Stomach (tissue), 9 donors: ENCODE data around the gene AQP12B. TPM values are rescaled to one million over a fixed set of nuclear protein-coding genes. Genes with fewer than 3 reads are reported as not detected.

Experiments
- DNase-seq, 2 donors: peaks; one replicate each; pipeline versions ENCODE4 v3.0.0 to v3.0.0-alpha.2; 2013 to 2019
- H3K27ac ChIP-seq, 5 donors: fragments of 200-600 bp in 4 of 5; sonication (generic) in 4 of 5; one replicate each; pipeline ENCODE4 v1.5.1; 2013 to 2019; ENCODE audit warnings: mild to moderate bottlenecking in 1 of 5, moderate library complexity in 1 of 5
- H3K27me3 ChIP-seq, 3 donors: fragments of 200-600 bp; sonication (generic); one replicate each; pipeline ENCODE4 v1.5.1; 2017 to 2019; ENCODE audit warnings: mixed run types in 1 of 3
- H3K36me3 ChIP-seq, 4 donors: fragments of 200-600 bp; sonication (generic); 1 replicate in 3 of 4; 2 replicates in 1 of 4; pipeline ENCODE4 v1.5.1; 2016 to 2019
- H3K4me1 ChIP-seq, 4 donors: fragments of 200-600 bp; sonication (generic); one replicate each; pipeline ENCODE4 v1.5.1; 2016 to 2019
- H3K4me3 ChIP-seq, 4 donors: fragments of 200-600 bp; sonication (generic) in 3 of 4; one replicate each; pipeline ENCODE4 v1.5.1; 2016 to 2019; ENCODE audit warnings: mild to moderate bottlenecking in 1 of 4
- H3K9me3 ChIP-seq, 4 donors: fragments of 200-600 bp; sonication (generic); one replicate each; pipeline ENCODE4 v1.5.1; 2016 to 2019
- EP300 ChIP-seq: sonication (generic); formaldehyde crosslinking; IDR thresholded peaks from one replicate; pipeline ENCODE4 v1.6.1; 2017; ENCODE audit warnings: antibody characterized with exemption
- POLR2A ChIP-seq, 4 donors: fragments of 450-650 bp; IDR thresholded peaks; one replicate each; pipeline ENCODE4 v1.6.1; 2016; ENCODE audit warnings: antibody characterized with exemption in 4 of 4, control low read depth in 2 of 4, mild to moderate bottlenecking in 1 of 4, moderate library complexity in 1 of 4
- POLR2AphosphoS5 ChIP-seq, 3 donors: sonication (generic); formaldehyde crosslinking; IDR thresholded peaks; one replicate each; pipeline ENCODE4 v1.6.1; 2016; ENCODE audit warnings: antibody characterized with exemption in 3 of 3
- WGBS, 5 donors: extraction: QIAGEN DNeasy Blood & Tissue Kit in 3 of 5; methylation state at CpG; one replicate each; pipeline versions ENCODE4 v1.1.5 to v1.1.7; 2013 to 2018; 5-methylcytosine and 5-hydroxymethylcytosine counted together
- intact Hi-C: fragments of 100-400 bp; cut with DNase I; formaldehyde crosslinking; loops from one replicate; pipeline ENCODE4 v1.15.1; 2023; ENCODE audit warnings: low total_unique reads
- polyA plus RNA-seq, 3 donors: library from polyadenylated mRNA; stranded (reverse); fragments of 200-250 nt; gene quantifications; one replicate each; pipeline ENCODE4 v1.2.3, GENCODE V29; 2013
- total RNA-seq, 5 donors: library from RNA; depleted of rRNA; stranded (reverse); fragments of >200 nt; gene quantifications; one replicate each; pipeline versions ENCODE4 v1.1.0 to v1.2.3, GENCODE V29; 2014 to 2016
- TF ChIP-seq, protein P1 (sequence below), 7 experiments: fragments of 450-650 bp in 4 of 7; fragments of 200-600 bp in 3 of 7; sonication (generic) in 3 of 7; IDR thresholded peaks; one replicate each; pipeline ENCODE4 v1.5.1; 2016 to 2019; ENCODE audit warnings: antibody characterized with exemption in 7 of 7, control low read depth in 2 of 7, mild to moderate bottlenecking in 1 of 7
- donor health status: healthy with polysubstance abuse.
- donor health status: Bipolar disorder and iron deficiency.
- donor health status: healthy.

The AQP12B gene
- total and polyA plus RNA-seq, 8 donors: 0.46 to 0.89 TPM; not detected in 6

DNA sequence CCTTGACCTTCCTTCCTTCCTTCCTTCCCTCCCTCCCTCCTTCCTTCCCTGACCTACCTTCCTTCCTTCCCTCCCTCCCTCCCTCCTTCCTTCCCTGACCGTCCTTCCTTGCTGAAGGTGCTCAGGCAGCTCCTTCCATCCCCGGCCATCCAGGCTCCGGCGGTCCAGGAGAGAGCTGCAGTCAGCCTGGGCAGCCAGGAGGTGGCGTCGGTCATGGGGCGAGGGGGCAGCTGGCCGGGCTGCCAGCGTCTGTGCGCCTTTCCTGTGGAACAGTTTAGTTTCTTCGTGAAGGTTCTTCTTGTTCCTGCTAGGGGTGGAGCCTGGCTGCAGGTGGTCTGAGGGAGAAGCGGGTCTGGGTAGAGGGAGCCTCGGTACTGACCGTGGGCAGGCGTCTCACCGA lies 41.7 kb downstream of the AQP12B start:
- Histone ChIP-seq H3K4me3 (no peak overlapping the region), H3K27ac (no peak overlapping the region), H3K36me3 (no peaks in the 10 kb centered on the region), H3K4me1 (no peaks in the 10 kb centered on the region), H3K27me3 (peaks cover 0 to 47% (median 5%) of the 10 kb centered on the region in 3 donors), H3K9me3 (no peaks in the 10 kb centered on the region)
- intact Hi-C loops: no loop called here
- TF ChIP-seq POLR2A (IDR thresholded peaks at IDR 0.05): no peak
- TF ChIP-seq POLR2AphosphoS5 (IDR thresholded peaks at IDR 0.05): no peak
- TF ChIP-seq, protein P1, sequence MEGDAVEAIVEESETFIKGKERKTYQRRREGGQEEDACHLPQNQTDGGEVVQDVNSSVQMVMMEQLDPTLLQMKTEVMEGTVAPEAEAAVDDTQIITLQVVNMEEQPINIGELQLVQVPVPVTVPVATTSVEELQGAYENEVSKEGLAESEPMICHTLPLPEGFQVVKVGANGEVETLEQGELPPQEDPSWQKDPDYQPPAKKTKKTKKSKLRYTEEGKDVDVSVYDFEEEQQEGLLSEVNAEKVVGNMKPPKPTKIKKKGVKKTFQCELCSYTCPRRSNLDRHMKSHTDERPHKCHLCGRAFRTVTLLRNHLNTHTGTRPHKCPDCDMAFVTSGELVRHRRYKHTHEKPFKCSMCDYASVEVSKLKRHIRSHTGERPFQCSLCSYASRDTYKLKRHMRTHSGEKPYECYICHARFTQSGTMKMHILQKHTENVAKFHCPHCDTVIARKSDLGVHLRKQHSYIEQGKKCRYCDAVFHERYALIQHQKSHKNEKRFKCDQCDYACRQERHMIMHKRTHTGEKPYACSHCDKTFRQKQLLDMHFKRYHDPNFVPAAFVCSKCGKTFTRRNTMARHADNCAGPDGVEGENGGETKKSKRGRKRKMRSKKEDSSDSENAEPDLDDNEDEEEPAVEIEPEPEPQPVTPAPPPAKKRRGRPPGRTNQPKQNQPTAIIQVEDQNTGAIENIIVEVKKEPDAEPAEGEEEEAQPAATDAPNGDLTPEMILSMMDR (IDR thresholded peaks at IDR 0.05): peak in 2 of 7 experiments; percentile 19 to 31
- WGBS, 5 donors: 10 to 23% (median 17%) methylated on average over 8 to 16 of the region's 16 CpGs
- DNase-seq: peak; percentile 50 to 77

DNA sequence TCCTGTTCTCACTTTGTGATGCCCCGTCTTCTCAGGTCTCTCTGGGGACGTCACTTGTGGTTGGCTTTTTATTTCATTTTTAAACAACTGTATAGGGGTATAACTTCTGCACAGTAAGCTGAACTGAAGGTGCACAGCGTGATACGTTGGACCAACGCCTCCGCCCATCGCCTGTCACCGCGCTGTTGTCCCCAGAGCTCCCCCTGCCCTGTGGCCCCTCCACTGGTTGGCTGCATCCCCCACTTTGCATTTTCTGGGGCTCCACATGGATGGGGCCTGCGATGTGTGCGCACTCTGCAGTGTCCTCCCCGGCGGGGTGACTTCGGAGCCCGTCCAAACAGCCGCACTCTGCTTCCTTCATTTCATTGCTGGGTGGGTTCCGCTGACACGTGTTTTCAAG lies 43.1 kb downstream of the AQP12B start:
- H3K27ac ChIP-seq: no peak overlapping the region
- no peak overlapping the region for H3K4me3 ChIP-seq
- DNase-seq: peak in 1 of 2 donors; percentile 16
- TF ChIP-seq POLR2A (IDR thresholded peaks at IDR 0.05) (no peak), EP300 (no peak), POLR2AphosphoS5 (IDR thresholded peaks at IDR 0.05) (no peak)
- TF ChIP-seq, protein P1 (IDR thresholded peaks at IDR 0.05): no peak
- no peaks in the 10 kb centered on the region for H3K9me3 ChIP-seq
- WGBS, 5 donors: 87 to 93% (median 90%) methylated on average over 18 of the region's 18 CpGs
- H3K4me1 ChIP-seq: no peaks in the 10 kb centered on the region
- H3K27me3 ChIP-seq: peaks cover 0 to 34% (median 0%) of the 10 kb centered on the region in 3 donors
- intact Hi-C loops: no loop called here
- no peaks in the 10 kb centered on the region for H3K36me3 ChIP-seq

DNA sequence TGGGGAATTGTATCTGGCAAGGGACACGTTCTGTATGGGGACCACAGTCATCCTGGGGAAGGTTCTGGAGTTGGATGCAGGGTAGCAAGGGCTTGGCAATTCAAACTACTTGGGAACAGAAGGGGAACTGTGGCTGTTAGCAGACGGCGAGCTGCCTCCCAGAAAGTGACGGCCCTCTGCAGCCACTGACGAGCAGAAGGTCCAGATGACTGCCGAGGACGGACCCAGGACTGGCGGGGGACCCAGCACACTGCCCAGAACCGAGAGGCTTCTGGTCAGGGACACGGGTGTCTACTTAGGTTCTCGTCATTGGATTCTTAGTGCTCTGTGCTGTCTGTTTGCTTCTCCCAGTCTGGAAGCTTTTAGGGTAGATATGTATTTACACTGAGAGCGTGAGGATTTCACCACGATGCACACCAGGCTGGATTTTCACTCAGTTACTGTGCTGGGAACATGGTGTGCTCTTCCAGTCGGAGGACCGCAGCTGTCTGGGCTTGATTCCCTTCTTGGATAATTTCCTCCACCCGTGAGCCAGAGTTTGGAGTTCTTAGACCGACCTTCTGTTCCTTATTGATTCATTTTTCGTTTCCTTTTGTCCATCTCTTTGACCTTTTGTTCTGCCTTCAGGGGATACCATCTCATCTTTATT lies 44.0 kb downstream of the AQP12B start:
- WGBS, 5 donors: 54 to 63% (median 58%) methylated on average over 18 of the region's 18 CpGs
- intact Hi-C loops: no loop called here
- Histone ChIP-seq H3K9me3 (peaks cover 0 to 8% (median 5%) of the 10 kb centered on the region in 4 donors), H3K36me3 (no peaks in the 10 kb centered on the region), H3K4me3 (no peak overlapping the region), H3K27ac (peak overlapping the region in 2 of 5 donors; percentile 36 to 40), H3K27me3 (peaks cover 0 to 24% (median 0%) of the 10 kb centered on the region in 3 donors), H3K4me1 (no peaks in the 10 kb centered on the region)
- peak; percentile 14 to 23 for DNase-seq
- TF ChIP-seq POLR2AphosphoS5 (IDR thresholded peaks at IDR 0.05) (no peak), EP300 (no peak), POLR2A (IDR thresholded peaks at IDR 0.05) (no peak)
- TF ChIP-seq, protein P1 (IDR thresholded peaks at IDR 0.05): no peak

DNA sequence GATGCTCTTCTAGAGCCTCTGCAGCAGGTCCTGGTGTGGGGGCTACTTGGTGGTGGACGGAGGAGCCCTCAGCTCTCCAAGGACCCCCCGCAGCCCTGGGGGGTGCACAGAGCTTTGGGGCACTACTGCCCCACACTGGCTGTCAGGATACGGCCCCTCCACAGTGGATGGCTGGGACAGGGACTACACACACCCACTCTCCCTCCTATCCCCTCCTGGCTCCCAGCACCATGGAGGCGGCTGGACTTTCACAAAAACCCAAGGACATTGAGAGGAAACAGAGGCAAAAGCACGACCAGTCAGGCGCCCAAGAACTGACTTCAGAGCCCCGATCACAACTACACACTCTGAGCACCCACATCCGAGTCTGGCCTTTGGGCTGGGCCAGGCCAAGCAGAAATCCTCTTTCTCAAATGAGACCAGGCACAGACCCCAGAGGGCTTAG lies 44.8 kb downstream of the AQP12B start:
- H3K27me3 ChIP-seq: peaks cover 0 to 17% (median 0%) of the 10 kb centered on the region in 3 donors
- peak overlapping the region in 2 of 5 donors; percentile 36 to 40 for H3K27ac ChIP-seq
- H3K4me1 ChIP-seq: no peaks in the 10 kb centered on the region
- peaks cover 0 to 14% (median 8%) of the 10 kb centered on the region in 4 donors for H3K9me3 ChIP-seq
- intact Hi-C loops: no loop called here
- DNase-seq: peak; percentile 0 to 11
- no peaks in the 10 kb centered on the region for H3K36me3 ChIP-seq
- WGBS, 5 donors: 70 to 86% (median 84%) methylated on average over 7 to 8 of the region's 8 CpGs
- TF ChIP-seq POLR2AphosphoS5 (IDR thresholded peaks at IDR 0.05) (no peak), EP300 (no peak), POLR2A (IDR thresholded peaks at IDR 0.05) (no peak)
- TF ChIP-seq, protein P1 (IDR thresholded peaks at IDR 0.05): no peak
- H3K4me3 ChIP-seq: no peak overlapping the region
